Suprapubic skin (tissue), 4 donors: ENCODE measurements around the gene PACRG. TPM values are rescaled to one million over a fixed set of nuclear protein-coding genes. Genes with fewer than 3 reads are reported as not detected.

ENCODE experiments used
- DNase-seq, 2 donors: peaks; one replicate each; pipeline ENCODE4 v3.0.0-alpha.2; 2019; ENCODE audit warnings: low spot score in 2 of 2
- H3K27ac ChIP-seq: fragments of 200-600 bp; sonication (generic); one replicate; pipeline ENCODE4 v1.5.1; 2019
- H3K27me3 ChIP-seq: fragments of 200-600 bp; sonication (generic); one replicate; pipeline ENCODE4 v1.5.1; 2019
- H3K36me3 ChIP-seq: fragments of 200-600 bp; sonication (generic); one replicate; pipeline ENCODE4 v1.5.1; 2019
- H3K4me1 ChIP-seq: fragments of 200-600 bp; sonication (generic); one replicate; pipeline ENCODE4 v1.5.1; 2019
- H3K4me3 ChIP-seq: fragments of 200-600 bp; sonication (generic); one replicate; pipeline ENCODE4 v1.5.1; 2019; ENCODE audit warnings: mild to moderate bottlenecking
- H3K9me3 ChIP-seq: fragments of 200-600 bp; sonication (generic); one replicate; pipeline ENCODE4 v1.5.1; 2019
- EP300 ChIP-seq: sonication (generic); formaldehyde crosslinking; IDR thresholded peaks from one replicate; pipeline ENCODE4 v1.6.1; 2017; ENCODE audit warnings: antibody characterized with exemption
- POLR2A ChIP-seq, 2 donors: fragments of 450-650 bp; IDR thresholded peaks; one replicate each; pipeline ENCODE4 v1.6.1; 2017; ENCODE audit warnings: antibody characterized with exemption in 2 of 2, mild to moderate bottlenecking in 2 of 2, moderate library complexity in 2 of 2
- POLR2AphosphoS5 ChIP-seq, 3 donors: sonication (generic); formaldehyde crosslinking; IDR thresholded peaks; one replicate each; pipeline ENCODE4 v1.6.1; 2017; ENCODE audit warnings: antibody characterized with exemption in 3 of 3
- WGBS: methylation state at CpG from one replicate; pipeline ENCODE4 v1.1.5; 2018; 5-methylcytosine and 5-hydroxymethylcytosine counted together
- total RNA-seq, 4 donors: library from RNA; depleted of rRNA; stranded (reverse); fragments of >200 nt; gene quantifications; one replicate each; pipeline ENCODE4 v1.1.0, GENCODE V29; 2016
- TF ChIP-seq, protein P1 (sequence below), 2 donors: fragments of 200-600 bp in 1 of 2; fragments of 450-650 bp in 1 of 2; sonication (generic) in 1 of 2; IDR thresholded peaks; one replicate each; pipeline ENCODE4 v1.5.1; 2016 to 2019; ENCODE audit warnings: antibody characterized with exemption in 2 of 2, mild to moderate bottlenecking in 1 of 2, moderate library complexity in 1 of 2

Gene PACRG
- total RNA-seq, 4 donors from 2014 or later = 1.1 to 2.3 (median 2.0) TPM

DNA sequence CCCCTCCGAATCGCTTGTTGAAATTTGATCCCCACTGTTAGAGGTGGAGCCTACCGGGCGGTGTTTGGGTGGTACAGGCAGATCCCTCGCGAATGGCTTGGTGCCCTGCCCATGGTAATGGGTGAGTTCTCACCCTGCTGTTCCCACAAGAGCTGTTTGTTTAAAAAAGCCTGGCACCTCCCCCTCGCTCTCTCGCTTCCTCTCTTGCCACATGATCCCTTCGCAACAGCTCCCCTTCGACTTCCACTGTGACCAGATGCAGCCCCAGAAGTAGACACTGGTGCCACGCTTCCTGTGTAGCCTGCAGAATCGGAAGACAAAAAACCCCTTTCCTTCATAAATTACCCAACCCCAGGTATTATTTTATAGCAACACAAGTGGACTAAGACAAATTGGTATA, 394.6 kb downstream of the PACRG start:
- H3K4me3 ChIP-seq = no peak overlapping the region
- WGBS = 90% methylated on average over 12 of the region's 12 CpGs
- DNase-seq = no peak
- H3K9me3 ChIP-seq = no peaks in the 10 kb centered on the region
- no peak overlapping the region for H3K27ac ChIP-seq
- H3K27me3 ChIP-seq = no peaks in the 10 kb centered on the region
- TF ChIP-seq, protein P1, sequence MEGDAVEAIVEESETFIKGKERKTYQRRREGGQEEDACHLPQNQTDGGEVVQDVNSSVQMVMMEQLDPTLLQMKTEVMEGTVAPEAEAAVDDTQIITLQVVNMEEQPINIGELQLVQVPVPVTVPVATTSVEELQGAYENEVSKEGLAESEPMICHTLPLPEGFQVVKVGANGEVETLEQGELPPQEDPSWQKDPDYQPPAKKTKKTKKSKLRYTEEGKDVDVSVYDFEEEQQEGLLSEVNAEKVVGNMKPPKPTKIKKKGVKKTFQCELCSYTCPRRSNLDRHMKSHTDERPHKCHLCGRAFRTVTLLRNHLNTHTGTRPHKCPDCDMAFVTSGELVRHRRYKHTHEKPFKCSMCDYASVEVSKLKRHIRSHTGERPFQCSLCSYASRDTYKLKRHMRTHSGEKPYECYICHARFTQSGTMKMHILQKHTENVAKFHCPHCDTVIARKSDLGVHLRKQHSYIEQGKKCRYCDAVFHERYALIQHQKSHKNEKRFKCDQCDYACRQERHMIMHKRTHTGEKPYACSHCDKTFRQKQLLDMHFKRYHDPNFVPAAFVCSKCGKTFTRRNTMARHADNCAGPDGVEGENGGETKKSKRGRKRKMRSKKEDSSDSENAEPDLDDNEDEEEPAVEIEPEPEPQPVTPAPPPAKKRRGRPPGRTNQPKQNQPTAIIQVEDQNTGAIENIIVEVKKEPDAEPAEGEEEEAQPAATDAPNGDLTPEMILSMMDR (IDR thresholded peaks at IDR 0.05) = no peak
- no peaks in the 10 kb centered on the region for H3K36me3 ChIP-seq
- H3K4me1 ChIP-seq = no peaks in the 10 kb centered on the region

DNA sequence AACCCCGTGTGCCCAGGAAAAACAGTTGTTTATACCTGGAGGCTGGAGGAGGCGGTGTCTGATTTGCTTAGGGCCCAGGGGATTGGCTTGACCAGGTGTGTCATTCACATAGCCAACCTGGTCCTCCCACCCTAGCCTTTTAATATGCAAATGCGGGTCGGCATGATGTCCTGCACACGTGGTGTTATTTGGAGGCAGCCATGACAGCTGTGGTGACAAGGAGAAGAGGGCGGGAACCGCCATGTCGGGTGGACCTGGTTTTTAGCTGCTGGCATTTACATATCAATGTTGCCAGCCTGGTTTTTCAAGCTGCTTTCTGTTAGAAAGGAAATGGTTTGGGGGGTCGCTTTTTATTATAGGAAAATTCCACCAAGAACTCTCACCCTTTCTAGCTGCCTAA, 395.3 kb downstream of the PACRG start:
- no peak for DNase-seq
- H3K27ac ChIP-seq = no peak overlapping the region
- no peaks in the 10 kb centered on the region for H3K9me3 ChIP-seq
- no peak for TF ChIP-seq POLR2A (IDR thresholded peaks at IDR 0.05)
- no peak for TF ChIP-seq POLR2AphosphoS5 (IDR thresholded peaks at IDR 0.05)
- TF ChIP-seq, protein P1 (IDR thresholded peaks at IDR 0.05) = no peak
- TF ChIP-seq EP300 = no peak
- WGBS = 81% methylated on average over 9 of the region's 9 CpGs
- no peaks in the 10 kb centered on the region for H3K27me3 ChIP-seq
- no peaks in the 10 kb centered on the region for H3K4me1 ChIP-seq
- no peak overlapping the region for H3K4me3 ChIP-seq
- H3K36me3 ChIP-seq = no peaks in the 10 kb centered on the region

DNA sequence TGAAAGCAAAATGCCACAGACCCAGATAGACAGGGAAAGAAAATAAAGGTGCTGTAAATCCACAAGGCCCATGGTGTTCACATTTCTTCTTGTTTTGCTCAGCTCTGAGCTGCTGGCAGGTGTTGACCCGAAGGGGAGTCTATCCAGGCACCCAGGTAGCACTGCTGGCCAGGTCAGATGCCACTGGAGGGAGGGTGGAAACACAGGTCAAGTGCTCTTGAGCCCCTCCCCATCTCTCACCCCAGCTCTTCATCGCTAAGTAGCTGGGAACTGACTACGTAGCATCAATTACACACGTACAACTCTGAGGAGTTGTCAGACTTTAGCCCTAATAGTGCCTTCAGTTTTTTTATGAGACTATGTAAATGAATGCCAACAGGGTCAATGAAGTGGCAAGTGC, 399.0 kb downstream of the PACRG start:
- Histone ChIP-seq H3K27me3 (no peaks in the 10 kb centered on the region), H3K9me3 (no peaks in the 10 kb centered on the region), H3K36me3 (no peaks in the 10 kb centered on the region), H3K27ac (no peak overlapping the region), H3K4me1 (no peaks in the 10 kb centered on the region), H3K4me3 (no peak overlapping the region)
- no peak for TF ChIP-seq POLR2AphosphoS5 (IDR thresholded peaks at IDR 0.05)
- TF ChIP-seq, protein P1 (IDR thresholded peaks at IDR 0.05) = no peak
- no peak for TF ChIP-seq POLR2A (IDR thresholded peaks at IDR 0.05)
- TF ChIP-seq EP300 = no peak
- WGBS = 93% methylated on average over 4 of the region's 4 CpGs
- DNase-seq = no peak

DNA sequence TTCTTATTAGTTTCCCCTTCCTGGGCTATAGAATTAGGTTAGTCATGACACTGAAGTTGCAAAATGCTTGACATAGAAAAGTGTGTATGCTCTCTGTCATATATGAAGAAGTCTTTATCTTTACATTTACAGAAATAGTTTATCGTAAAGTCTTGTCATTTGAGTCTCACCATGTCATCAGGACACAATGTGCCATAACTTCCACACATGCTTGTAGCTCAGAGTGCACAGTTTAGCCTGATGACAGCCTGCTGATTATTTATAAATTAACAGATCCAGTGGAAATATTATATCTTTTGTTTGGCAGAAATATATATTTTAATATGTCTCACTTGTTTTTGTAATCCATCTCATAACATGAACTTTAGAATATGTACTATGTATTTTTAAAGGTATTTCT, 399.8 kb downstream of the PACRG start:
- H3K27me3 ChIP-seq = no peaks in the 10 kb centered on the region
- no peak for DNase-seq
- 83% methylated on average over 1 of the region's 1 CpG for WGBS

DNA sequence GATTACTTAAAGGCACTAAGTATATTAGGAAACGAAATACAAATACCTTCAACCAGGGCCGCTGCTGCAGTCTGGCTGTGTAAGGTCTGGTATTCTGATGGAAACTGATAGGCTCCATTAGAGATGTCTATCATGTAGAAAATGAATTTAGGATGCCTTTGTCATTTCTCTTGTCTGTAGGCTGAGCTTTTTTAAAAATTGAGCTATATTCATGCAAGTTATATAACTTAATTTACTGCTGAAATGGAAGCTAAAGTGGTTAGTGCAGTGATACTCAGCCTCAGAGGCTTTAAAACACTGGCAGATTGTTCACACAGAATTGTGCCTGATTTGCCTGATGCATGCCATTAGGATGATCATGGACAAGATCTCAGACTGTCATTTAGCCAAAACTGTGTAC, 400.6 kb downstream of the PACRG start:
- Histone ChIP-seq H3K9me3 (no peaks in the 10 kb centered on the region), H3K27ac (no peak overlapping the region), H3K4me3 (no peak overlapping the region), H3K36me3 (no peaks in the 10 kb centered on the region), H3K27me3 (no peaks in the 10 kb centered on the region), H3K4me1 (no peaks in the 10 kb centered on the region)
- 92% methylated on average over 2 of the region's 2 CpGs for WGBS
- no peak for DNase-seq
- TF ChIP-seq POLR2AphosphoS5 (IDR thresholded peaks at IDR 0.05) = no peak
- TF ChIP-seq, protein P1 (IDR thresholded peaks at IDR 0.05) = no peak

More for the DNA sequence above, 399.8 kb downstream of the PACRG start:
- Histone ChIP-seq H3K27ac (no peak overlapping the region), H3K36me3 (no peaks in the 10 kb centered on the region), H3K4me1 (no peaks in the 10 kb centered on the region), H3K9me3 (no peaks in the 10 kb centered on the region), H3K4me3 (no peak overlapping the region)
- TF ChIP-seq, protein P1 (IDR thresholded peaks at IDR 0.05) = no peak
